ENCODE measurements around the gene RANBP9.

- no peak for TF ChIP-seq POLR2AphosphoS5 (IDR thresholded peaks at IDR 0.05; ENCODE audit: low read depth, low read length)
- no peak for TF ChIP-seq SIN3A (IDR thresholded peaks at IDR 0.05; ENCODE audit: borderline replicate concordance, insufficient read depth, low read length)
These were observed 82.0 kb downstream of the RANBP9 start for GRCh38 chr6:13629459-13630116.

Measured in PFSK-1 (cell line).